Lower leg skin (tissue), 4 donors: ENCODE data around the gene F7. TPM values are rescaled to one million over a fixed set of nuclear protein-coding genes. Genes with fewer than 3 reads are reported as not detected.

Source experiments
- DNase-seq, 2 donors: peaks; one replicate each; pipeline ENCODE4 v3.0.0-alpha.2; 2019; ENCODE audit warnings: low spot score in 2 of 2
- H3K4me3 ChIP-seq: fragments of 200-600 bp; sonication (generic); 2 replicates; pipeline ENCODE4 v1.5.1; 2017; ENCODE audit warnings: mild to moderate bottlenecking, low read depth; ENCODE audit not compliant: poor library complexity, severe bottlenecking
- POLR2A ChIP-seq, 2 donors: fragments of 450-650 bp; IDR thresholded peaks; one replicate each; pipeline ENCODE4 v1.6.1; 2016 to 2017; ENCODE audit warnings: antibody characterized with exemption in 2 of 2, mild to moderate bottlenecking in 1 of 2, moderate library complexity in 1 of 2
- WGBS, 2 donors: methylation state at CpG; one replicate each; pipeline ENCODE4 v1.1.5; 2018; 5-methylcytosine and 5-hydroxymethylcytosine counted together
- intact Hi-C: fragments of 100-400 bp; cut with DNase I; formaldehyde crosslinking; loops from one replicate; pipeline ENCODE4 v1.15.0; 2023; ENCODE audit warnings: low total_unique reads
- total RNA-seq, 4 donors: library from RNA; depleted of rRNA; stranded (reverse); fragments of >200 nt; gene quantifications; one replicate each; pipeline ENCODE4 v1.1.0, GENCODE V29; 2016
- TF ChIP-seq, protein P1 (sequence below), 3 donors: fragments of 450-650 bp; IDR thresholded peaks; one replicate each; pipeline ENCODE4 v1.5.1; 2016; ENCODE audit warnings: antibody characterized with exemption in 3 of 3, mild to moderate bottlenecking in 3 of 3, moderate library complexity in 2 of 3

The F7 gene
- total RNA-seq, 4 donors from 2014 or later: 0.13 TPM; not detected in 3

GRCh38 chr13:113167575-113167974 is 62.0 kb downstream of the F7 start:
- whole genome bisulfite sequencing, 2 donors: 96 to 97% methylated on average over 3 of the region's 3 CpGs
- no peak overlapping the region for H3K4me3 ChIP-seq
- intact Hi-C loops: no loop called here
- DNase-seq: no peak
- TF ChIP-seq POLR2A (IDR thresholded peaks at IDR 0.05): no peak
- TF ChIP-seq, protein P1, sequence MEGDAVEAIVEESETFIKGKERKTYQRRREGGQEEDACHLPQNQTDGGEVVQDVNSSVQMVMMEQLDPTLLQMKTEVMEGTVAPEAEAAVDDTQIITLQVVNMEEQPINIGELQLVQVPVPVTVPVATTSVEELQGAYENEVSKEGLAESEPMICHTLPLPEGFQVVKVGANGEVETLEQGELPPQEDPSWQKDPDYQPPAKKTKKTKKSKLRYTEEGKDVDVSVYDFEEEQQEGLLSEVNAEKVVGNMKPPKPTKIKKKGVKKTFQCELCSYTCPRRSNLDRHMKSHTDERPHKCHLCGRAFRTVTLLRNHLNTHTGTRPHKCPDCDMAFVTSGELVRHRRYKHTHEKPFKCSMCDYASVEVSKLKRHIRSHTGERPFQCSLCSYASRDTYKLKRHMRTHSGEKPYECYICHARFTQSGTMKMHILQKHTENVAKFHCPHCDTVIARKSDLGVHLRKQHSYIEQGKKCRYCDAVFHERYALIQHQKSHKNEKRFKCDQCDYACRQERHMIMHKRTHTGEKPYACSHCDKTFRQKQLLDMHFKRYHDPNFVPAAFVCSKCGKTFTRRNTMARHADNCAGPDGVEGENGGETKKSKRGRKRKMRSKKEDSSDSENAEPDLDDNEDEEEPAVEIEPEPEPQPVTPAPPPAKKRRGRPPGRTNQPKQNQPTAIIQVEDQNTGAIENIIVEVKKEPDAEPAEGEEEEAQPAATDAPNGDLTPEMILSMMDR (IDR thresholded peaks at IDR 0.05): no peak

DNA sequence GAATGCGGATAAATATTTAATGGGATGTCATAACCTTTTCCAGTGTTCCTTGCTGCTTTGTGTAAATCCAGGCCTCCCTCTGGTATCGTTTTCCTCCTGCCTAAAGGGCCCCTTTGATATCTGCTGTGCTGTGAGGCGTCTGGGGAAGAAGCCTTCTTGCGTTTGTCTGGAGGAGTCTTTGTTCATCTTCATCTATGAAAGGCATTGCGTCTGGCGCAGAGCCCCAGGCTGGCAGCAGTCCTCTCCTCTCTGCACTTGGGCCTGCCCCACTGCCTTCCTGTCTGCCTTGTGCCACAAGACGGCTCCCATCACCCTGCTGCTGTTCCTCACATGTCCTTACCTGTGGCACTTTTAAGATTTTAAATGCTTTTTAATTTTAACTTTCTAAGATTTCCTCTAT is 62.6 kb downstream of the F7 start:
- WGBS, 2 donors: 90 to 98% methylated on average over 7 of the region's 7 CpGs
- no peak overlapping the region for H3K4me3 ChIP-seq
- TF ChIP-seq, protein P1 (IDR thresholded peaks at IDR 0.05): no peak
- TF ChIP-seq POLR2A (IDR thresholded peaks at IDR 0.05): no peak
- intact Hi-C loops: no loop called here
- no peak for DNase-seq

- intact Hi-C loops: no loop called here
- WGBS, 2 donors: 91 to 92% methylated on average over 13 of the region's 13 CpGs
- H3K4me3 ChIP-seq: no peak overlapping the region
- peak in 1 of 2 donors; percentile 34 for DNase-seq
- no peak for TF ChIP-seq POLR2A (IDR thresholded peaks at IDR 0.05)
- TF ChIP-seq, protein P1 (IDR thresholded peaks at IDR 0.05): no peak
These were observed 64.0 kb downstream of the F7 start for GRCh38 chr13:113169277-113170272.

Other genes with a start within 250 kb of the F7 start
- 10 to 100 TPM; 46.5 to 89.7 (median 55.0) TPM for gene MCF2L, start 136.6 kb upstream of the F7 start, total RNA-seq
- 10 to 100 TPM in 1 of 4 donors, 1 to 10 TPM in 3; 6.5 to 31.0 (median 9.3) TPM for gene F10, start 17.0 kb downstream of the F7 start, total RNA-seq
- not detected for gene PROZ, start 52.9 kb downstream of the F7 start, total RNA-seq
- 10 to 100 TPM; 28.0 to 44.2 (median 40.3) TPM for gene PCID2, start 102.9 kb downstream of the F7 start, total RNA-seq
- gene CUL4A, start 103.8 kb downstream of the F7 start, total RNA-seq: 100 to 1,000 TPM in 3 of 4 donors, 10 to 100 TPM in 1; 80.7 to 146 (median 105) TPM
- 100 to 1,000 TPM; 198 to 240 (median 209) TPM for gene LAMP1, start 191.4 kb downstream of the F7 start, total RNA-seq